ENCODE measurements around the gene BHMT.
"Not testable (repeated sequence)": the region's sequence is repeated elsewhere in the genome, so short reads cannot be mapped to it uniquely, and the experiment has no call there.

The BHMT gene

DNA sequence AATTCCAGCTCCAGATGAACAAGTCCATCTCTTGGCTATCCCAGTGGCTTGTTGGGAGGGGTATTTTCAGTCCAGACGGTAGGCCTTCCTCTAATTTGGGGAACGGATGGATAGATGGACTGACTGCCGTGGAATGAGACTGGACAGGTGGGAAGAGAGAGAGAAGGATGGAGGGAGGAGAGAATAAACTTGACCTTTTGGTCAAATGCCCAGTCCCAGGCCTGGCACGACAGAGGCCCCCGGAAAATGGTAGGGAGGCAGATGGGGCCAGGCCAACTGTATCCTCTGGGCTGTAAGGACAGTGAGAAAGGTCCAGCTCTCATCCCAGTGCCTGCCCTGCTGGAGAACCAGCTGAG lies 1.1 kb downstream of the BHMT start:
- FAIRE-seq: no peak

DNA sequence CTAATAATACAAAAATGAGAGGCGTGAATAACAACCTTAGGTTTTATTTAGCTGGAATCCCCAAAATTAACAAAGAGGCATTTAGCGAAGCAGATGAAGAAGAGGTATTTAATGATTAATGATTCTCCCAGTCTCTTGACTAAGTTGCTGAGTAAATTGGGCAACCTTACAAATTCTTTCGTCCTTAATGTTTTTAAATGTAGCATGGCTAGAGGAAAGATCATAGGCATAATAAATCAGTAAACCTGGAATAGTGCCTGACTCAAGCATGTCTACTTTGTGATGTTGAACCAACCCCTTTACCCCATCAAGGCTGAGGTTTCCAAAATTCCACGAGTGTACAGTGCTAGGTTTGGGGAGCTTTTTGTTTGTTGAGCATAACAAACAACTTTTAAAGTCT lies 7.9 kb downstream of the BHMT start:
- FAIRE-seq: no peak

DNA sequence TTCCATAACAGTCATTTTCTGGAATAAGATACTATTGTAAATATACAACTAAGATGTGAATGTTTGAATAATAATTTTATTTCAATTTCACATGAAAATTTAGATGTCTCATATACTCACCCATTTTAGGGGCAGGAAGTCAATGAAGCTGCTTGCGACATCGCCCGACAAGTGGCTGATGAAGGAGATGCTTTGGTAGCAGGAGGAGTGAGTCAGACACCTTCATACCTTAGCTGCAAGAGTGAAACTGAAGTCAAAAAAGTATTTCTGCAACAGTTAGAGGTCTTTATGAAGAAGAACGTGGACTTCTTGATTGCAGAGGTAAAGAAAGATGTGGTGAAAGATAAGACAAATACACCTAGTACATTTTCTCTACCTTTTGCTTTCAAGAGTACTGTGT lies 8.6 kb downstream of the BHMT start:
- FAIRE-seq: no peak

DNA sequence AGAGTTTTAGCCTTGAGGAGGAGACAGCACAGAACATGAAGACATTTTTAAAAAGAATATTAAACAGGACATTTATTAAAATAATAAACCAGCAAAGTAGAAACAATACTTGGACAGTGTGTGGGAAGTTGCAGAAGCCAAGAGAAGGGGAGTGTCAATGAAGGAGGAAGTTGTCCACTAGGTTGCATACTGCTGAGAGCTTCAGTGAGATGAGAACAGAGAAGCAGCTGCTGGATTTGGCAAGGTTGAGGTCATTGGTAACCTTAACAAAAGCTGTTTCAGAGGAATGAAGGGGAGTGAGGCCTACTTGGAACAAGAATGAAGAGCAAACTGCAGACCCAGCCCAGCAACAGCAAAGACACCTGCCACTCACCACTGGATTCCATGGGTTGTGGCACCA lies 11.4 kb downstream of the BHMT start:
- no peak for FAIRE-seq

DNA sequence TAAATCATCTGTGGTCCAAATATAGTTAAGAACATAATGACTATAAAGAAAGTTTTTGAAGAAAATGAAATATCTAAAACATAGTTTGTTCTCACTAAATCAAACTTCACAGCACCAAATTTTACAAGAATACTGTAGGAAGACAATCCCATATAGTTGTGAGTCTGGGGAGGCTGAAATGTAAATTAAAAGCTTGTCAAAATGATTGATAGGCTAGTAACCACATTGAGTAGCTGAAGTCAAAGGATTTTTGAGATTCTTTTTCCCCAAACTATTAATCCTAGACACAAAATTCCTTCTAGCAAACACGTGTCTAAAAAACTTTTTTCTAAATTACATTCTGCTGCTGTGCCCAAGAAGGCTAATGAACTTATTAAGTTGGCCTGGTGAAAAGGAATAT lies 13.0 kb downstream of the BHMT start:
- no peak for FAIRE-seq

DNA sequence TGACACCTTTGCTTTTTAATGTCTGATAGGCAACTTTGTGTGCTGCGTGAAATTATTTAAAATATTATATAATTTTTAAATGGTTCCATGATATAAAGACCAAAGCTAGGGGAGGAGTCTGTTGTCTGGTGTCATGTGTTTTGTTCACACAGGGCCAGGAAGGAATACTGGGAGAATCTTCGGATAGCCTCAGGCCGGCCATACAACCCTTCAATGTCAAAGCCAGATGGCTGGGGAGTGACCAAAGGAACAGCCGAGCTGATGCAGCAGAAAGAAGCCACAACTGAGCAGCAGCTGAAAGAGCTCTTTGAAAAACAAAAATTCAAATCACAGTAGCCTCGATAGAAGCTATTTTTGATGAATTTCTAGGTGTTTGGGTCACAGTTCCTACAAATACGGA lies 19.2 kb downstream of the BHMT start:
- FAIRE-seq: no peak

DNA sequence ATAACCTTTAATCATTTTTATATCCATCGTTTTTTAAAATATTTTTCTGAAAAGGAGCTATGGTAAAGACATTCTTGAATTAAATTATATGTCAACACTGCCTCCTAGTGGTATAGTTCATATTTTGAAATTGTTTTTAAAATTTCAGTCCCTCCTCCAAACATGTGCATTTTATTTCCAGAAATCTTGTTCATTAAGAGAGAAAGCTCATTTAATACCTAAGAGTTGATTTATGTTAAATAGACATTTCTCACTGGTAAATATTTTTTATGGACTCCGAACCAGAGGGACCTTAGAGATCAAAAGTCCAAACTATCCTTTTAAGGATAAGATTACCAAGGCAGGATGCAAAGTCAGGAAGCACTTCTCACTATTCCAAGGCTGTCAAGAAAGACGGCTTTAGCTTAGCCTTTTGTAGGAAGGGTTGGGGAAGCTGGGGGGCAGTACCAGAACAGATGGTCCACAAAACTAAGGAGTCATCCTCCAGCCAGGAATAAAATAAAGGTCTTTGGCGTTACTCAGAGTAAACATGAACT lies 21.6 kb downstream of the BHMT start:
- FAIRE-seq: peak; percentile 98

DNA sequence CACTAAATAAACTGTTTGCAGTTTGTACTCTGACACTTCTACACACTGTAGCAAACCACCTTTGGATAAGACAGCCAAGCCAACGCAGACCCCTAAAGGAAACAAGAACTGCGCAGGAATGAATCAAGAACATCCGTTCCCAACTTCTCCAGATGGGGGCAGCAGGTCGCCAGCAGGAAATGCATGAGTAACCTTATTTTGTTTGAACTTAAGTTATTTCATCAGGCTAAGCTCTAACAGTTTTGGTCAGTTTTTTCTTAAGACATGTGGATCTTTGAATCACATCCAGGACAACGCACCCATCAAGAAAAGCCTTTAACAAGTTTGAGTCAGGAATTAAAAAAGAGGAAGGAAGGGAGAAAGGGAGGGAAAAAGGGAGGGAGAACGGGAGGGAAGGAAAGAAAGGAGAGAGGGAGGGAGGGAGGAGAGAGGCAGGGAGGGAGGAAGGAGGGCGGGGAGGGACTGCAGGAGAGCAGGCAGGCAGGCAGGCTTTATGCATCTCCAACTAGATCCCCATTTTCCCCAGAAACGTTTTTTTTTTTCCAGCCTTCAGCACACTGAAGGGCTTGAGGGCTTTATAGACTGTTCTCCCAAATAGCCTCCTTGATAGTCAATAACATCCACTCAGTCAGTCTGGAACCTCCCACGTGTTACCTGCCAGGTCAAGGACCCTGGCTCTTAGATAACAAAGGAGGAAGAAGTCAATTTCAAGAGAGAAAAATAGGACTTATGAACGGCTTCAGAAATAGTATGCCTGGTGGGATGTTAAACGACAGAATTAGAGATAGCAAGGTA lies 22.2 kb downstream of the BHMT start:
- FAIRE-seq: peak; percentile 91

DNA sequence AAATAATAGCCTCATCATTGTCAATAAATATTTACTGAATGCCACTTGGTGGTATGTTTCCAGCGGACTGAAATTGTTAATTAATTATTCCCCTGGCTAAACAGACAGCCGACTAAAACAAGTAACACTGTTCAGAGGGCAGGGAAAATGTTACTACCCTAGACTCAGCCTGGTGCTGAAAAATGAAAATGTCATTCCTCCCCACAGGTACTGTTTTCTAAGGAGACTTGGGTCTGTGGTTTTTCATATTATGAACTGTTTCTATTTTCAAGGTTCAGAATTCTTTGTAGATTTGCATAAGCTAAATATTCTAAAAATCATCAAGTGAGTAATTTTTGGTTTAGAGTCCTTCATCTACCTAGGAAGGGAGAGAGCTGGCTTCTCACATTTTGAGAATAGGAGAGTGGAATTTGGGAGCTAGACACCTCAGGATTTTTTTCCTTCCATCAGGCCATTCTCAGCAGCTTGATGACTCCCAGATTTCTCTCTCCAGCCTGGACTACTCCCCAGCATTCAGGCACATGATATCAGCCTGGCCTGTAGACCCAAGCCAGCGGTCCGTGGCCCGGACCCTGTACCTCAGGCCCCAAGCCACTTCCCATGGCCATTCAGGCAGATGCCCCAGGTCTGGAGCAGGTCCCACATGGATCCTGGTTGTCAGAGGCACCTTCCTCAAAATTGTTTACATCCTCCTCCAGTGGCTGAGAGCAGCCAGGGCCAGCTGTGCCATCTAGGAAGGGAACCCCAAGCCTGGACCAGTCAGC lies 24.4 kb downstream of the BHMT start:
- no peak for FAIRE-seq

DNA sequence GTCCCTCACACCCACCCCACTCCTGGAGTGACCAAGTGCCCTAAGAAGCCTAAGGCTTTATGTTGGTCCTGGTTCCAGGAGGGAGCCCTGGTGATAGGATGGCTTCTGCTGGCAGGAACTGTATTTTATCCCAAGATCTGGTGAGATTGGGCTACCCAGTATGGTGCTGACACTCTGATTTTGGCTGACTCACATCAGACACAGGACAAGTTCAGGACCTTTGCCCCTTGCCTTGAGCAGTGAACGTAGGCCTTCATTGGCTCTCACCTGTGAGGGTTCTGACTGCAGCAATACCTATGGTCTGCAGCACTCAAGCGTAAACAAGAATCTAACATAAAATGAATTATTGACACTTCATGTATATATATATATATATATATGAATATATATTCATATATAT lies 25.0 kb downstream of the BHMT start:
- FAIRE-seq: no peak

DNA sequence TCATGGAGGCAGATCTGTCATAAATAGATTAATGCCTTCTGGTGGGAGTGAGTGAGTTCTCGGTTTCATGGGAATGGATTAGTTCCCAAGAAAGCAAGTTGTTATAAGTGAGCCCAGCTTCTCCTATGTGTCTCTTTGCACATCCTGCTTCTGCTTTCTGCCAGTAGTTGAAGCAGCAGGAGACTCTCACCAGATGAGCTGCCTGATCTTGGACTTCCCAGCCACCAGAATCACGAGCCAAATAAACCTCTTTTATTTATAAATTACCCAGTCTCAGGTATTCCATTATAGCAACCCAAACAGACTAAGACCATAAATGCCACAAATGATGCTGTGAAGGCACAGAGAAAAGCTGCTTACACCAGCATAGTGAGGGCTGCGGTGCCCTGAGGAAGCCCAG lies 28.9 kb downstream of the BHMT start:
- FAIRE-seq: no peak

DNA sequence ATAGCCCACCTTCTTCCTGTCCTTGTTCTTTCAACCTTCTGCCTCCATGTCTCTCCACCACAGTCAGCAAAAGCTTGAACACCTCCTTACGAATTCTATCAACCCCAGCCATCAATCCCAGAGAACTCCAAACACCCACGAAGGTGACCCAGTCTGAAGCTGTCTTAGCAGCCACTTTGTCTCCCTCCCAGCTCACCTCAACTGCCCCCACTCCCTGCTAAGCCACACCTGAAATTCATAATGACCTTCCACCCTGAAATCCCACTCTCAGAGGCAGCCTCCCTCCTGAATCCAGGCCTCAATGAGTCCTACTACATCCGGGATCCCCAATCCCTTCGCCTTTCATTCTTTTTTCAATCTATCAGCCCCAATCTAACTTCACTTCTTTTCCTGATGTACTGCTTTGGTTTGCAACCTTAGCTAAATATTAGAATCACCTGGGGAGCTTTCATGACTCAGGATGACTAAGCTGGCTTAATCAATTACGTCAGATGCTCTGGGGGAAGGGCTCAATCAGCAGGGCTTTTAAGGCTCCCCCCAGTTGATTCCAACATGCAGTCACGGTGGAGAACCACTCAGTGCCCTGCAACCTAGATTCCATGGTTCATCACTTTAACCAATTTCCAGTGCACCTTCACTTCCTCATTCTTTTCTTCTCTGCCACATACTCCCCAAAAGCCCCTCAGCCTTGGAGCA lies 32.2 kb downstream of the BHMT start:
- no peak for FAIRE-seq

DNA sequence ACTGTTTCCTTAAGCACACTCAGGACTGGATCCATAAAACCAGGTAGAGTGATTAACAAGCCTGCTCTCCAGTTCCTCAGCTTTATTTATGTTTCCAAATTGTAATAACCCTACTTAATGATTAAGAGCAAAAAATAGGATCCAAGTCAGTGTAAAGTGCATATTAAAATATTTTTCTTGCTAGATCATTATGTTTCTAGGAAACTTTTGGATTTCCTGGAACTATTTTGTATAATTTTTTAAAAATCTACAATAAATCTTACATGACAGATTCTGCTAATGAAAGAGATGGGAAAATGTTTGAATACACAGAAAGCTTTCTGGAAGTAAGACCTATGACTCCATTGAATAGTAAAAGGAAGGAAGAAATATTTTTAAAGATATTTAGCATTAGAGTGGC lies 35.5 kb downstream of the BHMT start:
- peak; percentile 39 for FAIRE-seq

DNA sequence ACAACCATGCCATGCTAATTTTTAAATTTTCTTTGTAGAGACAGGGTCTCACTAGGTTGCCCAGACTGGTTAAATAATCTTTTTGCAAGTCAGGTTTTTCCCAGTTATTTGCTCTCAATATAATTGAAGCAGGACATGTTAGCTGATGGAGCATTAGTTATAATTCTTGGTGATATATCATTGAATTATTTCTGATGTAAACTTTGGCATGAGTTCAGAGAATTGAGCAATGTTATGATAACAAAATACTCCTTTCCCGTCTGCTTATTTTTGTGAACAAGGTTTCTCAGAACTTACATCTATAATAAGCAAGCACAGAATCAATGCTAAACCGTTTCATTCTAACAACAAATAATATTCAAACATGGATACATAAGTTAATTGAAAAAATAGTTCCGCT lies 37.8 kb downstream of the BHMT start:
- no peak for FAIRE-seq

DNA sequence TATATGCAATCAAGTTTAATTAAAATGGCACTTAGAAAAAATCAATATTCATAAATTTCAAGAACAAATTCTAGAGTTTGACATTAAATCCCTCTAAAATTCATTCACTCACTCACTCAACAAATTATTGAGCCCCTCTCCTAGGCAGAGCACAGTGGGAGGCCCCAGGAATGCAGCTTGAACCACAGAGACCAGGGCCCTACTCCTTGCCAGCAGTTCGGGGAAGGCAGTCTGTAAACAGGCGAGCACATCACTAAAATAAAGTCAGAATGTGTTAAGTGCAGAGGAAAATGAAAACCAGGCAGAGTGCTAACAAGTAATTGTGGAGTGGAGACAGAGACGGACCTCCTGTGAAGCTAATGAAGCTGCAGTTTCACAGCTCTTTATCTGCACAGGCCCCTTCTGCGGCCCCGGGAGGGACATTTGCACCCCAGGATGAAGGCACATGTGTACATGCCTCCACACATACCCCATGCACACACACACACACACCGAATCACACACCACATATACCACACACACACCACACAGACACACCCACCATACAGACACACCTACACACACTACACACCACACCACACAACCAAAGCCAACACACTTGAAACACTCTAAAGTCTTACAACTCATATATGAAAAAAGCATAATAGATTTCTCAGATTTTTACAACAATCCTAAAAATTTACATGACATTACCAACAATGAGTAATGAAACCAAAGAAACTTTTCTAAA lies 40.5 kb downstream of the BHMT start:
- FAIRE-seq: peak; percentile 23

DNA sequence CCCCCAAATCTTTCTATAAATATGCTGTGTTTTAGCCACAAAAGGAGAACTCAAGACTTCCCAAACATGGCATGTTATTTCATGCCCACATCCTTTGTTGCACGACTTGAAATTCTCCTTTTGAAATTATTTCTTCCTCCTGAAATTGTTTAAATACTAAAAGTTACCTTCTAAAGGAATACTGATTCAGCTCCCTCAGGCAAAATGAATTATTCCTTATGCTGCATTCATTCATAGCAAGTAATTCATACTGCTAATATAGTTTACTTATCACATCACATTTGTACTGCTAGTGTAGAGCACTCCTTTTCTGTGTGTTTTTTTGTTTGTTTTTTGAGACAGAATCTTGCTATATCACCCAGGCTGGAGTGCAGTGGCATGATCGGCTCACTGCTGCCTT lies 45.7 kb downstream of the BHMT start:
- FAIRE-seq: no peak

DNA sequence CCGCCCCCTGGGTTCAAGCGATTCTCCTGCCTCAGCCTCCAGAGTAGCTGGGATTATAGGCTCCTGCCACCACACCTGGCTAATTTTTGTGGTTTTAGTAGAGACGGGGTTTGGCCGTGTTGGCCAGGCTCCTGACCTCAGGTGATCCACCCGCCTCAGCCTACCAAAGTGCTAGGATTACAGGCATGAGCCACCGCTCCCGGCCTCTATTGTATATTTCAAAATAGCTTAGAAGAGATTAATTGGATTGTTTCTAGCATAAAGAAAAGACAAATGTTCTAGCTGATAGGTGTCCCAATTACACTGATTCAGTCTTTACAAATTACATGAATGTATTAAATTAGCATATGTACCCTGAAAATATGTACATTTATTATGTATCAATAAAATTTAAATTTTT lies 50.0 kb downstream of the BHMT start:
- not testable (repeated sequence) for FAIRE-seq

DNA sequence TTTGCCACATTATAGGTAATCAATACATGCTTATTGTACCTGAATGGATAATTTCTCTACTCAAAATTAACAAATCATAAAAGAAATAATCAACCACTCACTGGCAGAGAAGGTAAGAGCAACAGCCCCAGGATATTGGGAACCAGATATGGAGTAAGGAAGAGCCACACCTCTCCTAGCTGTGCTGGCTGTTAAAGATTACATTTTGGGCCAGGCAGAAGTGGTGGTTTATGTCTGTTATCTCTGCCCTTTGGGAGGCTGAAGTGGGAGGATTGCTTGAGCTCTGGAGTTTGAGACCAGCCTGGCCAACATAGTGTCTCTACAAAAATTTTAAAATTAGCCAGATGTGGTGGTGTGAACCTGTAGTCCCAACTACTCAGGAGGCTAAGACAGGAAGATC lies 56.4 kb downstream of the BHMT start:
- no peak for FAIRE-seq

DNA sequence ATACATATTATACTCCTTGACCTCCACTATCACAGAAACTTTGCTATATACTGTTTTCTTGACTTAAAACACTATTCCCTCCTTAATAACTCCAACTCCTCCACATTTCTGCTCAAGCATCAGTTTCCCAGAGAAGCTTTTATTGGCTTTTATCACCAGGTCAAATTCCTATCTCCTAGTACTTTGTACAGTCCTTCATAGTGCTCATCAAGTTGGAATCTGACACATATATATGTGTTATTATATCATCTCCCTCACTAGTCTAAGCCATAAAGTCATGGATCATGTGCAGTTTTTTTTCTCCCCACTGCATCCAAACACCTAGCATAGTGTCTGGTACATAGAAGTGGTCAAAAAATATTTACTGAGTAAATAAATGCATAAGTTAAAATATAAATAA lies 59.1 kb downstream of the BHMT start:
- FAIRE-seq: no peak

DNA sequence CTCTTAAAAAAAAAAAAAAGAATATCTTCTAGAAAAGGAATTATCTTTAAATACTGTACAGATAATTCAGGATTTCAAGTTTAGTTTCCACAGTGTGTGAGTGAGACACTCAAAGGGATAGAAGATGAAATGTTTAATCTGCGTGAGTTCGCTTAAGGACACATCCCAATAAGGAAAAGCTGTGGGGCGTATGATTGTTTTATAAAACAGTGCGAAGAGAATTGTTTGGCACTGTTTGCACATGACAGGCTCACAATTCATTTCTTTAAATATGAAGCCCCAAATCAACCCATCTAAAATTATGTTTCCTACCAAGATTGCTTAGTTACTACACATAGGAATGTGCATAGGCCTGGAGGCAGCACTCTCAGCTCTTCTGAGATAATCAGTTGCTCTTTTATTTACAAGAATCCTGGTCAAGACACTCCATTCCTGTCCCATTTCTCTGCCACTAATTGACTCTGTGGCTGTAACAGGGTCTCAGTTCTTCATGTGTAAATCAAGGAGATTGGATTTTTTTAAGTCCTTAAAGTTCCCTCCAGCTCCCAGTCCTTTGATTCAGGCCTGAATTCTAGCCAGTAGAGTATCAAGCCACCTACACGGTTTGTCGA lies 60.1 kb downstream of the BHMT start:
- FAIRE-seq: no peak

DNA sequence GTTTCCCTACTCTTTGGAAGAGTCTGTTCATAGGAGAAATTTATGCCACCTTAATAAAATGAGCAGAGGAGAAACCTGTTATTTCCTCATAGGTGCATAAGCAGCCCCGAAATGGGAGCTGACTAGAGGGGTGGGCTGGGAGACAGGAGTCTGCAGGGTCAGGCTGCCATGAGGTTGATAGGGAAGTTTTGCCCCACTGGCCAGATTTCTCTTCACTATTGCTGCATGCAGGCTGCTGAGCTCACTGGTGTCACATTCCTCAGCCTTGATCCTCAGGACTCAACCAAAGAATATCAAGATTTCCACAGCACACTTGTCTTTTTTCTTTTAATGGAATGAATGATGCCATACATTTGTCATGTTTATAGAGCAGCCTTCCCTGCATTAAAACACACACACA lies 60.7 kb downstream of the BHMT start:
- no peak for FAIRE-seq

DNA sequence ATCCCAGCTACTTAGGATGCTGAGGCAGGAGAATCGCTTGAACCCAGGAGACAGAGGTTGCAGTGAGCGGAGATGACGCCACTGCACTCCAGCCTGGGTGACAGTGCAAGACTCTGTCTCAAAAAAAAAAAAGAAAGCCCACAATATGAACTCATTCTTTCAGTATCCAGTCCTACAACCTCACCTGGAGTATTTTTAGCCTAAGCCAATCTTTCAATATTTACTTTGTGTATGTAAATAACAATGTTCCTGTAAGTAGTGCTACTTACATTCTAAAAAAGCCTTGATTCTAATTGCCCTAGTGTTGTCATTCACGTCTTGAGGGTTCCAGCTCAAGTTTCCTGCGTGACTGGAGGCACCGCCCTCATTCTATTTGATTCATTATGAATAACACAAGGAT lies 62.0 kb downstream of the BHMT start:
- FAIRE-seq: no peak

DNA sequence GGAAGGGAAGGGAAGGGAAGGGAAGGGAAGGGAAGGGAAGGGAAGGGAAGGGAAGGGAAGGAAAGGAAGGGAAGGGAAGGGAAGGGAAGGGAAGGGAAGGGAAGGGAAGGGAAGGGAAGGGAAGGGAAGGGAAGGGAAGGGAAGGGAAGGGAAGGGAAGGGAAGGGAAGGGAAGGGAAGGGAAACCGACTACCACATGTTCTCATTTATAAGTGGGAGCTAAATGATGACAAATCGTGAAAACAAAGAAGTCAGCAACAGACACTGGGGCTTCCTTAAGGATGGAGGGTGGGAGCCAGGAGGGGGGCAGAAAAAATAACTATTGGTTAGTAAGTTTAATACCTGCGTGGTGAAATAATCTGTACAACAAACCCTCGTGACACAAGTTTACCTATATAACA lies 68.8 kb downstream of the BHMT start:
- not testable (repeated sequence) for FAIRE-seq
